Transverse colon (tissue), 4 donors: ENCODE results near the gene EVI2A. TPM values are rescaled to one million over a fixed set of nuclear protein-coding genes. Genes with fewer than 3 reads are reported as not detected.
"Not testable (repeated sequence)": the region's sequence is repeated elsewhere in the genome, so short reads cannot be mapped to it uniquely, and the experiment has no call there.

Experiments
- DNase-seq: peaks from one replicate; pipeline ENCODE4 v3.0.0-alpha.2; 2019
- H3K27ac ChIP-seq, 4 donors: fragments of 200-600 bp; sonication (generic); 2 replicates each; pipeline ENCODE4 v1.5.1; 2016 to 2018; ENCODE audit warnings: inconsistent platforms in 4 of 4
- H3K27me3 ChIP-seq: fragments of 200-600 bp; sonication (generic); 2 replicates; pipeline ENCODE4 v1.5.1; 2017; ENCODE audit warnings: inconsistent platforms
- H3K36me3 ChIP-seq, 4 donors: fragments of 200-600 bp; sonication (generic); 2 replicates each; pipeline ENCODE4 v1.5.1; 2017 to 2019; ENCODE audit warnings: inconsistent platforms in 4 of 4
- H3K4me1 ChIP-seq, 4 donors: fragments of 200-600 bp; sonication (generic); 2 replicates each; pipeline ENCODE4 v1.5.1; 2017 to 2020; ENCODE audit warnings: inconsistent platforms in 4 of 4
- H3K4me3 ChIP-seq, 4 donors: fragments of 200-600 bp; sonication (generic); 1 replicate in 1 of 4; 2 replicates in 3 of 4; pipeline versions ENCODE4 v1.5.1 to v1.6.1; 2017 to 2019; ENCODE audit warnings: inconsistent platforms in 4 of 4
- H3K9me3 ChIP-seq, 2 donors: fragments of 200-600 bp; sonication (generic); 2 replicates each; pipeline ENCODE4 v1.5.1; 2017 to 2019; ENCODE audit warnings: inconsistent platforms in 2 of 2
- CTCF ChIP-seq, 5 experiments: fragments of 200-600 bp in 3 of 5; fragments of 450-650 bp in 2 of 5; sonication (generic) in 3 of 5; IDR thresholded peaks; 1 replicate in 2 of 5; 2 replicates in 3 of 5; pipeline ENCODE4 v1.5.1; 2016 to 2017; ENCODE audit warnings: antibody characterized with exemption in 5 of 5, inconsistent platforms in 3 of 5, mild to moderate bottlenecking in 2 of 5, moderate library complexity in 1 of 5
- EP300 ChIP-seq: sonication (generic); formaldehyde crosslinking; IDR thresholded peaks from one replicate; pipeline ENCODE4 v1.6.1; 2017; ENCODE audit warnings: antibody characterized with exemption, low read depth
- POLR2A ChIP-seq: fragments of 450-650 bp; IDR thresholded peaks from one replicate; pipeline ENCODE4 v1.6.1; 2016; ENCODE audit warnings: antibody characterized with exemption, mild to moderate bottlenecking, moderate library complexity
- POLR2AphosphoS5 ChIP-seq, 3 donors: sonication (generic); formaldehyde crosslinking; IDR thresholded peaks; one replicate each; pipeline ENCODE4 v1.6.1; 2016; ENCODE audit warnings: antibody characterized with exemption in 3 of 3
- WGBS, 2 donors: methylation state at CpG; one replicate each; pipeline ENCODE4 v1.1.5; 2018; ENCODE audit warnings: low coverage in 1 of 2; 5-methylcytosine and 5-hydroxymethylcytosine counted together
- in situ Hi-C, 4 donors: fragments of 200-750 bp; cut with MboI; loops; one replicate each; pipeline versions ENCODE4 v1.15.0 to v1.15.1; 2017; ENCODE audit warnings: low sequenced_read_pairs in 3 of 4, low pct_ligation_motif_present in 1 of 4, low pct_unique_long_range_greater_than_20kb in 1 of 4
- intact Hi-C: fragments of 100-400 bp; cut with DNase I; formaldehyde crosslinking; loops from one replicate; pipeline ENCODE4 v1.15.1; 2023; ENCODE audit warnings: low total_unique reads
- total RNA-seq, 4 donors: library from RNA; depleted of rRNA; stranded (reverse); fragments of >200 nt; gene quantifications; one replicate each; pipeline ENCODE4 v1.1.0, GENCODE V29; 2016

The EVI2A gene
- total RNA-seq, 4 donors from 2014 or later: 3.7 to 9.4 (median 7.5) TPM; not detected in 1

DNA sequence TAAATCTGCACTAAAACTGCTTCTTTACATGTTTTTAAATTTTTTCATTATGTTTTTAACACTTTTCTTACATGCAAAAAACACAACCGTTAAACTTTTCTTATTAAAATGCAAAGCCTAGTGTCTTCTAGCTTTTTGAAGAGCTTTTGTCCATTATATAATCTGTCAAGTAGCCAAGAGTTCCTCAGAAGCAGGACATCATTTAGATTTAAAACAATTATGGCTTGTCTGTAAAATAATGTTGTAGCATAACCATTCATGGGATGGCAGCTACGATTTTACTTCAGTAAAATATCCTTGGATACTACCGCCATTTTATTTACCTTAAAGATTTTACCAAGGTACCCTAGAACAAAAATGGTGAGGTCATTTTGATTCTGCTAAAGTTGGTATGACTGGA lies 27.2 kb downstream of the EVI2A start:
- 88 to 89% methylated on average over 3 of the region's 3 CpGs for WGBS, 2 donors
- DNase-seq: no peak
- intact Hi-C loops (no loop called here), in situ Hi-C loops (no loop called here)
- no peaks in the 10 kb centered on the region for H3K27me3 ChIP-seq
- no peaks in the 10 kb centered on the region for H3K36me3 ChIP-seq
- TF ChIP-seq POLR2A: no peak
- no peak for TF ChIP-seq POLR2AphosphoS5 (IDR thresholded peaks at IDR 0.05)
- H3K27ac ChIP-seq: no peak overlapping the region
- H3K4me3 ChIP-seq: no peak overlapping the region
- H3K4me1 ChIP-seq: peaks cover 0 to 8% (median 0%) of the 10 kb centered on the region in 4 donors
- H3K9me3 ChIP-seq: no peaks in the 10 kb centered on the region

DNA sequence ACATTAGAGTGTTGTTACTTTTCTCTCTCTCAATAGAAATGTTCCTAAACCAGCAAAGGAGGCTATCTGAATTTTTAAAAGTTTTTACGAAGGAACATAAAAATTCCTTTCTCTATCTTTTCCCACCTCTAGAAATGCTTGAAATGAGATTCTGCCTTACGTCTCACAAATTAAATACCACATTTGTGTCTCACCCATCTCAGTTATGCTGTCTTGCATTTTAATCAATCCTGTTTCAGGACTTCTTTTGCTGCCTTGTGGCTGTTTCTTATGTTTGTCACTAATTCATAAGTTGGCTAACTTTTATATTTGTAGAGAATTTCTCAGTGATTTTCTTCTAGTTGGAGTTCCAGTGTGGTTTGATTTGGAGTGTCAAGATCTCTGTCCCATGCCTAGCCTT lies 27.8 kb downstream of the EVI2A start:
- intact Hi-C loops (no loop called here), in situ Hi-C loops (no loop called here)
- H3K9me3 ChIP-seq: no peaks in the 10 kb centered on the region
- no peak for DNase-seq
- no peak for TF ChIP-seq CTCF (IDR thresholded peaks at IDR 0.05)
- TF ChIP-seq EP300: no peak
- no peak for TF ChIP-seq POLR2A
- no peak for TF ChIP-seq POLR2AphosphoS5 (IDR thresholded peaks at IDR 0.05)
- no peaks in the 10 kb centered on the region for H3K27me3 ChIP-seq
- WGBS, 2 donors: 90 to 100% methylated on average over 2 of the region's 2 CpGs
- peaks cover 0 to 8% (median 0%) of the 10 kb centered on the region in 4 donors for H3K4me1 ChIP-seq
- no peaks in the 10 kb centered on the region for H3K36me3 ChIP-seq
- no peak overlapping the region for H3K4me3 ChIP-seq
- no peak overlapping the region for H3K27ac ChIP-seq

GRCh38 chr17:31291820-31292219 lies 29.6 kb downstream of the EVI2A start:
- no peak overlapping the region for H3K4me3 ChIP-seq
- H3K36me3 ChIP-seq: no peaks in the 10 kb centered on the region
- no peaks in the 10 kb centered on the region for H3K9me3 ChIP-seq
- H3K27ac ChIP-seq: no peak overlapping the region
- no peaks in the 10 kb centered on the region for H3K27me3 ChIP-seq
- TF ChIP-seq CTCF (IDR thresholded peaks at IDR 0.05) (no peak), EP300 (no peak), POLR2A (no peak), POLR2AphosphoS5 (IDR thresholded peaks at IDR 0.05) (no peak)
- intact Hi-C loops (no loop called here), in situ Hi-C loops (no loop called here)
- no peak for DNase-seq
- H3K4me1 ChIP-seq: peaks cover 0 to 8% (median 0%) of the 10 kb centered on the region in 4 donors

DNA sequence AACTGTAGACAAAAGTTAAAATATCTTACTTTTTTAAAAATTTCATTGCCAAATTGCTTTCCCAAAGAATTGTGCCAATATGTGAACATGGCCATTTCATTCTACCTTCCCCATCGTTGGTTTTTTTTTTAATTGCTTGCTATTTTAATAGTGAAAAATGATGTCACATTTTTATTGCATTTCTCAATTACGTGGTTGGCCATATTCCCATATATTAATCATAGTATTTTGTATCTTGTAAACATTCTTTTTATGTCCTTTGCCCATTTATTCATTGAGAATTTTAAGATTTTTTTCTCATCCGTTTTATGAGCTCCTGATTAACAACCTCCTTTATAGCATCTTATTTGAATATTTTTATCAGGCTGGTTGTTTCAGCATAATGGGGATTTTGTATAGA lies 31.6 kb downstream of the EVI2A start:
- 65 to 66% methylated on average over 3 of the region's 3 CpGs for WGBS, 2 donors
- intact Hi-C loops (no loop called here), in situ Hi-C loops (no loop called here)
- DNase-seq: no peak
- TF ChIP-seq EP300: no peak
- TF ChIP-seq POLR2AphosphoS5 (IDR thresholded peaks at IDR 0.05): no peak
- no peak for TF ChIP-seq POLR2A
- TF ChIP-seq CTCF (IDR thresholded peaks at IDR 0.05): no peak
- Histone ChIP-seq H3K27ac (no peak overlapping the region), H3K27me3 (no peaks in the 10 kb centered on the region), H3K9me3 (no peaks in the 10 kb centered on the region), H3K36me3 (no peaks in the 10 kb centered on the region), H3K4me1 (peaks cover 0 to 8% (median 0%) of the 10 kb centered on the region in 4 donors), H3K4me3 (no peak overlapping the region)

GRCh38 chr17:31287932-31288331 lies 33.5 kb downstream of the EVI2A start:
- H3K4me3 ChIP-seq, in situ Hi-C loops, H3K9me3 ChIP-seq, intact Hi-C loops, H3K4me1 ChIP-seq, H3K27ac ChIP-seq, H3K36me3 ChIP-seq, H3K27me3 ChIP-seq, DNase-seq: not testable (repeated sequence)
- 95% methylated on average over 1 of the region's 1 CpG; no CpG with 5 or more reads in 1 of the 2 donors for WGBS, 2 donors
